GM12878 (cell line): ENCODE data around the gene MYB.

Experiments
- ATF7 ChIP-seq: fragments of 450-650 bp; IDR thresholded peaks from 2 replicates; pipeline ENCODE4 v1.6.1; 2016; ENCODE audit warnings: low read depth, mild to moderate bottlenecking
- BMI1 ChIP-seq: fragments of 450-650 bp; IDR thresholded peaks from 2 replicates; pipeline ENCODE4 v1.6.1; 2016; ENCODE audit warnings: mild to moderate bottlenecking, moderate library complexity, borderline replicate concordance
- KAT2A ChIP-seq: conservative IDR thresholded peaks from 2 replicates; pipeline ENCODE4 v1.6.1; 2011; ENCODE audit warnings: low read depth, low read length; ENCODE audit not compliant: control insufficient read depth
- NFYB ChIP-seq: IDR thresholded peaks from 2 replicates; pipeline ENCODE4 v1.6.1; 2011; ENCODE audit warnings: low read depth, mild to moderate bottlenecking, low read length, improper control_type of control experiment, moderate library complexity; ENCODE audit not compliant: insufficient read depth
- NR2F1 ChIP-seq: fragments of 450-650 bp; conservative IDR thresholded peaks from 2 replicates; pipeline ENCODE4 v1.6.1; 2017; ENCODE audit warnings: mild to moderate bottlenecking
- POLR2A ChIP-seq: IDR thresholded peaks from 2 replicates; pipeline ENCODE4 v1.6.1; 2011; ENCODE audit warnings: low read depth, mild to moderate bottlenecking, low read length
- POLR2AphosphoS2 ChIP-seq: IDR thresholded peaks from 2 replicates; pipeline ENCODE4 v1.6.1; 2011; ENCODE audit warnings: low read depth, mild to moderate bottlenecking, low read length, improper control_type of control experiment, moderate library complexity
- POLR2AphosphoS5 ChIP-seq: IDR thresholded peaks from 2 replicates; pipeline ENCODE4 v1.6.1; 2011; ENCODE audit warnings: mild to moderate bottlenecking, low read length, inconsistent platforms
- RAD21 ChIP-seq: IDR thresholded peaks from 2 replicates; pipeline ENCODE4 v1.6.1; 2011; ENCODE audit warnings: mild to moderate bottlenecking, low read depth, low read length, moderate library complexity; ENCODE audit not compliant: insufficient read depth
- YY1 ChIP-seq: IDR thresholded peaks from 2 replicates; pipeline ENCODE4 v1.6.1; 2011; ENCODE audit warnings: low read depth, mild to moderate bottlenecking, low read length
- ZNF274 ChIP-seq: IDR thresholded peaks from one replicate; pipeline ENCODE4 v1.8.0; 2011; ENCODE audit not compliant: insufficient read length, insufficient read depth
- TF ChIP-seq, protein P1 (sequence below), 3 experiments: IDR thresholded peaks in 2 of 3; conservative IDR thresholded peaks in 1 of 3; 2 replicates each; pipeline ENCODE4 v1.5.1; 2011; ENCODE audit warnings: low read depth in 3 of 3, low read length in 3 of 3, mild to moderate bottlenecking in 3 of 3, control low read depth in 2 of 3, moderate library complexity in 2 of 3, inconsistent platforms in 1 of 3, mixed read lengths in 1 of 3; ENCODE audit not compliant: control insufficient read depth in 2 of 3, insufficient read depth in 1 of 3; ENCODE audit errors: extremely low read depth in 1 of 3

DNA sequence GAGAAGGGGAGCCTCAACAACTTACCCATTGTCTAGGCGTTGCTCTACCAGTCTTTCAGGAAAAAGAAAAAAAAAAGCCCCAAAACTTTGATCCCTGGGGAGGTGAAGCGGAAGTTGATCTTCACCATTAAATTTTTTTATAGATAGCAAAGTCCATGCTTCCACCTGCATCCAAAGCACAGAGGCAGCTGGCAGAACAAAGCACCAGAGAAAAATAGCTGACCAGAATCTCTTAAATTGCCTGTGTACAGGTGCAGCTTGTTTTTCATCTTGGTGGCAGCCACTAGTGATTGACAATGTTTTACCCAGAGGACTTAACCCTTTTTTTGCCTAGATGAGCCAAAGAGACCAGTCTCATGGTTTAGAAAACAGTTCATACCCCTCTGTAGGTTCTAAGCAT lies 86.0 kb downstream of the MYB start:
- TF ChIP-seq, protein P1, sequence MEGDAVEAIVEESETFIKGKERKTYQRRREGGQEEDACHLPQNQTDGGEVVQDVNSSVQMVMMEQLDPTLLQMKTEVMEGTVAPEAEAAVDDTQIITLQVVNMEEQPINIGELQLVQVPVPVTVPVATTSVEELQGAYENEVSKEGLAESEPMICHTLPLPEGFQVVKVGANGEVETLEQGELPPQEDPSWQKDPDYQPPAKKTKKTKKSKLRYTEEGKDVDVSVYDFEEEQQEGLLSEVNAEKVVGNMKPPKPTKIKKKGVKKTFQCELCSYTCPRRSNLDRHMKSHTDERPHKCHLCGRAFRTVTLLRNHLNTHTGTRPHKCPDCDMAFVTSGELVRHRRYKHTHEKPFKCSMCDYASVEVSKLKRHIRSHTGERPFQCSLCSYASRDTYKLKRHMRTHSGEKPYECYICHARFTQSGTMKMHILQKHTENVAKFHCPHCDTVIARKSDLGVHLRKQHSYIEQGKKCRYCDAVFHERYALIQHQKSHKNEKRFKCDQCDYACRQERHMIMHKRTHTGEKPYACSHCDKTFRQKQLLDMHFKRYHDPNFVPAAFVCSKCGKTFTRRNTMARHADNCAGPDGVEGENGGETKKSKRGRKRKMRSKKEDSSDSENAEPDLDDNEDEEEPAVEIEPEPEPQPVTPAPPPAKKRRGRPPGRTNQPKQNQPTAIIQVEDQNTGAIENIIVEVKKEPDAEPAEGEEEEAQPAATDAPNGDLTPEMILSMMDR (IDR thresholded peaks at IDR 0.05 in 2 of 3, conservative IDR thresholded peaks at IDR 0.05 in 1 of 3; ENCODE audit: control insufficient read depth in 2 of 3, extremely low read depth in 1 of 3, insufficient read depth in 1 of 3, low read depth in 3 of 3, low read length in 3 of 3) = no peak
- no peak for TF ChIP-seq BMI1
- TF ChIP-seq YY1 = no peak
- no peak for TF ChIP-seq NFYB
- TF ChIP-seq KAT2A = no peak
- TF ChIP-seq POLR2A = no peak
- TF ChIP-seq POLR2AphosphoS2 = no peak
- TF ChIP-seq POLR2AphosphoS5 = no peak
- TF ChIP-seq RAD21 = no peak
- no peak for TF ChIP-seq ATF7
- no peak for TF ChIP-seq NR2F1
- no peak for TF ChIP-seq ZNF274
